GM12878 (cell line): ENCODE data around the gene MYO1D.

Experiments used
- ASH2L ChIP-seq: fragments of 300-600, 200-600 bp; sonication (generic); IDR thresholded peaks from 2 replicates; pipeline ENCODE4 v1.6.1; 2017; ENCODE audit warnings: low read depth, mild to moderate bottlenecking, borderline replicate concordance
- CTCF ChIP-seq, 3 experiments: IDR thresholded peaks in 2 of 3; conservative IDR thresholded peaks in 1 of 3; 2 replicates each; pipeline ENCODE4 v1.5.1; 2011; ENCODE audit warnings: low read depth in 3 of 3, low read length in 3 of 3, mild to moderate bottlenecking in 3 of 3, control low read depth in 2 of 3, moderate library complexity in 2 of 3, inconsistent platforms in 1 of 3, mixed read lengths in 1 of 3; ENCODE audit not compliant: control insufficient read depth in 2 of 3, insufficient read depth in 1 of 3; ENCODE audit errors: extremely low read depth in 1 of 3
- EP300 ChIP-seq, 2 experiments: fragments of 150-350 bp in 1 of 2; IDR thresholded peaks; 2 replicates each; pipeline ENCODE4 v1.6.1; 2011 to 2012; ENCODE audit warnings: low read depth in 2 of 2, low read length in 2 of 2, borderline replicate concordance in 1 of 2, improper control_type of control experiment in 1 of 2, inconsistent platforms in 1 of 2; ENCODE audit not compliant: control insufficient read depth in 1 of 2
- EZH2 ChIP-seq: IDR thresholded peaks from 2 replicates; pipeline ENCODE4 v1.6.1; 2012; ENCODE audit warnings: low read depth, mild to moderate bottlenecking, control low read depth, inconsistent platforms, low read length, borderline replicate concordance; ENCODE audit not compliant: control insufficient read depth
- KDM1A ChIP-seq: fragments of 200-600 bp; sonication (generic); IDR thresholded peaks from 2 replicates; pipeline ENCODE4 v1.6.1; 2016; ENCODE audit warnings: borderline replicate concordance
- LARP7 ChIP-seq: fragments of 450-650 bp; IDR thresholded peaks from 2 replicates; pipeline ENCODE4 v1.6.1; 2017; ENCODE audit warnings: mild to moderate bottlenecking
- MEF2A ChIP-seq: IDR thresholded peaks from 2 replicates; pipeline ENCODE4 v1.6.1; 2011; ENCODE audit warnings: low read depth, mild to moderate bottlenecking, low read length, moderate library complexity; ENCODE audit not compliant: insufficient read depth
- NFIC ChIP-seq: IDR thresholded peaks from 2 replicates; pipeline ENCODE4 v1.6.1; 2012; ENCODE audit warnings: low read depth, mild to moderate bottlenecking, inconsistent platforms, low read length, moderate library complexity
- POLR2A ChIP-seq: IDR thresholded peaks from 2 replicates; pipeline ENCODE4 v1.6.1; 2011; ENCODE audit warnings: low read depth, mild to moderate bottlenecking, low read length
- POLR2AphosphoS2 ChIP-seq: IDR thresholded peaks from 2 replicates; pipeline ENCODE4 v1.6.1; 2011; ENCODE audit warnings: low read depth, mild to moderate bottlenecking, low read length, improper control_type of control experiment, moderate library complexity
- SP1 ChIP-seq: IDR thresholded peaks from one replicate; pipeline ENCODE4 v1.6.1; 2011; ENCODE audit warnings: low read depth, low read length
- SPI1 ChIP-seq: IDR thresholded peaks from 2 replicates; pipeline ENCODE4 v1.6.1; 2011; ENCODE audit warnings: low read depth, mild to moderate bottlenecking, low read length, moderate library complexity, borderline replicate concordance; ENCODE audit not compliant: insufficient read depth
- YBX1 ChIP-seq: fragments of 450-650 bp; IDR thresholded peaks from 2 replicates; pipeline ENCODE4 v1.6.1; 2016; ENCODE audit warnings: antibody characterized with exemption
- ZNF274 ChIP-seq: IDR thresholded peaks from one replicate; pipeline ENCODE4 v1.8.0; 2011; ENCODE audit not compliant: insufficient read length, insufficient read depth

DNA sequence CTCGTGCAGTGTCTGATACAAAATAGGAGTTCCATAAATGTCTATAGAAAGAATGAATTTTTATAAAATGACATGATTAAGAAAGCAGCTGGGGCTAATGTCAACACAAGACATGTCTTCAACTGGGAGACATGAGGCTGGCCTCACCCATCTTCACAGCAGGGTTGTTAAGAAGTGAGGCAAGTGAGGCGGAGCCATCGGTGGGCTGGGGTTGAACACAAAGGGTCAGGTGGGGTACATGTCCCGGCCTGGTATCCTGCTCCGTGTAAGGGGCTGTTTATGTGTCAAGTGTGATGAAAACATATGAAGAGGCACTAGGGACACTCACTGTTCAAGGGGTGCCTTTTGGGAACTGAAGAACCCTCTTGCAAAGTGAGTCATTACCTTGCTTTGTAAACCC is 368.0 kb downstream of the MYO1D start:
- TF ChIP-seq EZH2 (no peak), SPI1 (no peak), POLR2AphosphoS2 (no peak), NFIC (no peak), EP300 (IDR thresholded peaks at IDR 0.05; ENCODE audit: borderline replicate concordance in 1 of 2, control insufficient read depth in 1 of 2, low read depth in 2 of 2, low read length in 2 of 2) (no peak), CTCF (IDR thresholded peaks at IDR 0.05 in 2 of 3, conservative IDR thresholded peaks at IDR 0.05 in 1 of 3; ENCODE audit: control insufficient read depth in 2 of 3, extremely low read depth in 1 of 3, insufficient read depth in 1 of 3, low read depth in 3 of 3, low read length in 3 of 3) (no peak), ZNF274 (no peak), ASH2L (no peak), MEF2A (no peak), POLR2A (no peak), LARP7 (no peak), YBX1 (no peak), KDM1A (no peak), SP1 (no peak)
